K562 (cell line): Measurements from ENCODE around the gene C1orf198. TPM values are rescaled to one million over a fixed set of nuclear protein-coding genes. Genes with fewer than 3 reads are reported as not detected.

Experiments used
- ATAC-seq: fragments of 200-7000 bp; cut with Tn5 transposase; 3 replicates; pipeline ENCODE4 v1.9.1; 2020; ENCODE audit warnings: moderate library complexity
- BruUV-seq: library from RNA; stranded (reverse); fragments of 400-500 nt; replicated peaks from 2 replicates; lab custom pipeline; 2021; lab: Mats Ljungman, UMichigan
- CTCF ChIA-PET: fragments of 300-600 bp; formaldehyde crosslinking; extraction: SDS; loops from one replicate; lab custom pipeline; 2021; ENCODE audit warnings: low intra/inter-chr PET ratio; lab: Yijun Ruan, JAX
- POLR2A ChIA-PET: fragments of 300-600, 350-650 bp; sonication (Branson Sonifier 250); formaldehyde crosslinking; extraction: SDS; loops from one replicate; lab custom pipeline; 2021; ENCODE audit warnings: antibody characterized with exemption, inconsistent platforms; lab: Yijun Ruan, JAX
- DNase-seq, 4 experiments: peaks; one replicate each; pipeline versions ENCODE4 v3.0.0 to v3.0.0-alpha.2; 2011 to 2018; ENCODE audit warnings: low spot score in 3 of 4, mixed read lengths in 3 of 4; ENCODE audit errors: extremely low read depth in 1 of 4
- FAIRE-seq: peaks from 2 replicates; lab custom pipeline; 2011; peaks lifted over from hg19 to GRCh38; lab: Jason Lieb, UNC
- H2AFZ ChIP-seq: 2 replicates; pipeline ENCODE4 v1.6.0; 2011; ENCODE audit warnings: low read depth, low read length, control low read depth, inconsistent platforms
- H3K27ac ChIP-seq: fragments of 200-600 bp; 3 replicates; pipeline ENCODE4 v1.8.0; 2011; ENCODE audit warnings: low read depth, mild to moderate bottlenecking, control low read depth, inconsistent platforms, low read length, moderate library complexity, mixed read lengths; ENCODE audit errors: extremely low read depth
- H3K27me3 ChIP-seq, 2 experiments: fragments of 300-600 bp in 1 of 2; 2 replicates in 1 of 2; 3 replicates in 1 of 2; pipeline versions ENCODE4 v1.6.0 to v1.8.0; 2011; ENCODE audit warnings: inconsistent platforms in 2 of 2, low read length in 2 of 2, mild to moderate bottlenecking in 1 of 2, mixed read lengths in 1 of 2, moderate library complexity in 1 of 2; ENCODE audit not compliant: control insufficient read depth in 2 of 2, insufficient read depth in 2 of 2
- H3K36me3 ChIP-seq: fragments of 300-600 bp; 3 replicates; pipeline ENCODE4 v1.8.0; 2011; ENCODE audit warnings: mild to moderate bottlenecking, low read length, inconsistent platforms; ENCODE audit not compliant: control insufficient read depth, insufficient read depth
- H3K4me1 ChIP-seq, 2 experiments: fragments of 200-600 bp in 1 of 2; replicated peaks in 1 of 2; 2 replicates in 1 of 2; 3 replicates in 1 of 2; pipeline versions ENCODE4 v1.5.1 to v1.8.0; 2011; ENCODE audit warnings: inconsistent platforms in 2 of 2, low read length in 2 of 2, mild to moderate bottlenecking in 1 of 2, mixed read lengths in 1 of 2, moderate library complexity in 1 of 2; ENCODE audit not compliant: control insufficient read depth in 2 of 2, insufficient read depth in 2 of 2
- H3K4me2 ChIP-seq: 2 replicates; pipeline ENCODE4 v1.6.1; 2011; ENCODE audit warnings: low read length, control low read depth, inconsistent platforms, mixed read lengths; ENCODE audit not compliant: insufficient read depth
- H3K4me3 ChIP-seq: fragments of 200-600 bp; sonication (generic), shearing (Covaris generic); 2 replicates; pipeline ENCODE4 v1.5.1; 2016; ENCODE audit warnings: control low read depth, inconsistent platforms
- H3K79me2 ChIP-seq: fragments of 200-600 bp; 3 replicates; pipeline ENCODE4 v1.8.0; 2011; ENCODE audit warnings: low read length, inconsistent platforms; ENCODE audit not compliant: control insufficient read depth, insufficient read depth
- H3K9ac ChIP-seq, 2 experiments: 2 replicates each; pipeline versions ENCODE4 v1.6.0 to v1.6.1; 2011; ENCODE audit warnings: low read depth in 2 of 2, low read length in 2 of 2, control low read depth in 1 of 2, inconsistent platforms in 1 of 2, mild to moderate bottlenecking in 1 of 2, mixed read lengths in 1 of 2; ENCODE audit not compliant: insufficient read depth in 1 of 2
- H3K9me1 ChIP-seq: one replicate; pipeline ENCODE4 v1.6.0; 2011; ENCODE audit warnings: inconsistent platforms, mild to moderate bottlenecking, low read length, moderate library complexity; ENCODE audit not compliant: control insufficient read depth, insufficient read depth
- H3K9me3 ChIP-seq: replicated peaks from 2 replicates; pipeline ENCODE4 v1.5.1; 2011; ENCODE audit warnings: low read depth, low read length, inconsistent platforms; ENCODE audit not compliant: control insufficient read depth, insufficient read depth
- H4K20me1 ChIP-seq: replicated peaks from 2 replicates; pipeline ENCODE4 v1.6.1; 2011; ENCODE audit warnings: low read length, inconsistent platforms, mixed read lengths; ENCODE audit not compliant: control insufficient read depth, insufficient read depth
- CBFB ChIP-seq: sonication (generic); formaldehyde crosslinking; IDR thresholded peaks from 2 replicates; pipeline ENCODE4 v1.4.0; 2020; ENCODE audit warnings: mild to moderate bottlenecking, missing genetic modification reagents
- WGBS: fragments of 100-300 bp; shearing (Covaris generic); methylation state at CpG from one replicate; pipeline ENCODE4 v1.1.6; 2016; ENCODE audit warnings: low coverage, mixed read lengths; ENCODE audit not compliant: insufficient coverage; ENCODE audit errors: missing lambda C conversion rate; 5-methylcytosine and 5-hydroxymethylcytosine counted together
- in situ Hi-C: fragments of 300-500 bp; cut with MboI; formaldehyde crosslinking; loops from 4 replicates; pipeline ENCODE4 v1.15.0; 2018; ENCODE audit warnings: inconsistent platforms, mixed read lengths
- intact Hi-C: fragments of 100-400 bp; cut with micrococcal nuclease; formaldehyde crosslinking; loops from 2 replicates; pipeline ENCODE4 v1.14.2; 2022
- polyA plus RNA-seq, 8 experiments: library from polyadenylated mRNA; depleted of rRNA in 4 of 8; stranded (reverse) in 5 of 8; unstranded in 3 of 8; fragments of >200 nt; fragmentation: Nextera tagmentation in 2 of 8; fragmentation: Illumina TruSeq in 1 of 8; extraction: Ambion mirVana in 2 of 8; extraction: Trizol in 1 of 8; gene quantifications; 2 replicates each; pipeline versions ENCODE4 v1.2.1 to v1.2.3, GENCODE V29; 2011 to 2014; ENCODE audit warnings: inconsistent platforms in 1 of 8, missing spikeins in 1 of 8
- total RNA-seq, 7 experiments: library from RNA; depleted of rRNA in 6 of 7; stranded (reverse); fragments of >200 nt in 6 of 7; fragmentation: Illumina TruSeq in 2 of 7; extraction: Trizol in 2 of 7; gene quantifications; 2 replicates each; pipeline versions ENCODE4 v1.2.1 to v1.2.3, GENCODE V29; 2011 to 2021; ENCODE audit warnings: low replicate concordance in 1 of 7
- TF ChIP-seq, protein P1 (sequence below): fragments of 250-450 bp; sonication (Bioruptor Pico); IDR thresholded peaks from 2 replicates; pipeline ENCODE4 v1.9.0; 2021; ENCODE audit warnings: mild to moderate bottlenecking, inconsistent platforms

C1orf198 gene
- total and polyA plus RNA-seq, 9 of the 15 experiments (the other 6 are each of a cell fraction or from before 2014, with no cell fraction given): 2.0 to 15.1 (median 10.4) TPM

DNA sequence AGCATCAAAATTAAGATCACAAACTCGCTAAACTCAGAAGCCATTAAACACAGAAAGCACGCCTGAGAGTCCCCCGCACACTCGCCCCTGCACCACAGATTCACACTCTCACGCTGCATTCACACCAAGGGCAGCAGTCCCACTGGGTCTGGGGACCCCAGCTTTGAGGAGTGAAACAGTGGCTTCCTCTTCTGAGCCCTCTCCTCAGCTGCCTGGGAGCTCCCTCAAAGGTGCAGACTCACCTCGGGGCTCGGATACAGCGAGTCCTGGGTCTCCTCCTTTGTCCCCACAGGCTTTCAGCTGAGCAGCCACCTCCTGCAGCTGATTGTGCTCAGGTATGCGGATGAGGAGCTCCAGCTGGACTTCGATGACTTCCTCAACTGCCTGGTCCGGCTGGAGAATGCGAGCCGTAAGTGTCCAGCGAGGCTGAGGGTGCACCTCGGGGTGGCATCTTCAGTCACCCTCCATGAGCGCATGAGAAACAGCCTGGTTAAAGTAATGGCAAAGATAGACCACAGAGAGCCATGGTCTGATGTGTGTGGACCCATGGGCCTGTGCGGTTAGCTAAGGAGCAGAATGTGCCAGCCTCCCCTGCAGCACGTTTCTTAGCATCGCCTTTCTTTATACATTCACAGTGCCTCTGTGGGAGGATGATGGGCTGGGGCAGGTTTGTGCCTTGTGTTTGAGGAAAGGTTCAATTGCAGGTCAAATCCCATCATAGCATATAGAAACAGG is 73.3 kb downstream of the C1orf198 start:
- in situ Hi-C loops (no loop called here), intact Hi-C loops (loop anchor here (5.0 to 10.0 kb wide), 4 partner anchors 163 to 807 kb away; partner anchors contain the start of genes ARV1 and TTC13)
- ChIA-PET CTCF (no interaction called here), POLR2A (no interaction called here)
- BruUV-seq: no TSS peak
- no peaks in the 10 kb centered on the region for H3K79me2 ChIP-seq
- TF ChIP-seq CBFB: 0 out of 2 replicates have a peak, but pooled peaks have one; percentile 22
- TF ChIP-seq, protein P1, sequence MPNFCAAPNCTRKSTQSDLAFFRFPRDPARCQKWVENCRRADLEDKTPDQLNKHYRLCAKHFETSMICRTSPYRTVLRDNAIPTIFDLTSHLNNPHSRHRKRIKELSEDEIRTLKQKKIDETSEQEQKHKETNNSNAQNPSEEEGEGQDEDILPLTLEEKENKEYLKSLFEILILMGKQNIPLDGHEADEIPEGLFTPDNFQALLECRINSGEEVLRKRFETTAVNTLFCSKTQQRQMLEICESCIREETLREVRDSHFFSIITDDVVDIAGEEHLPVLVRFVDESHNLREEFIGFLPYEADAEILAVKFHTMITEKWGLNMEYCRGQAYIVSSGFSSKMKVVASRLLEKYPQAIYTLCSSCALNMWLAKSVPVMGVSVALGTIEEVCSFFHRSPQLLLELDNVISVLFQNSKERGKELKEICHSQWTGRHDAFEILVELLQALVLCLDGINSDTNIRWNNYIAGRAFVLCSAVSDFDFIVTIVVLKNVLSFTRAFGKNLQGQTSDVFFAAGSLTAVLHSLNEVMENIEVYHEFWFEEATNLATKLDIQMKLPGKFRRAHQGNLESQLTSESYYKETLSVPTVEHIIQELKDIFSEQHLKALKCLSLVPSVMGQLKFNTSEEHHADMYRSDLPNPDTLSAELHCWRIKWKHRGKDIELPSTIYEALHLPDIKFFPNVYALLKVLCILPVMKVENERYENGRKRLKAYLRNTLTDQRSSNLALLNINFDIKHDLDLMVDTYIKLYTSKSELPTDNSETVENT (CRISPR knock-in tag): no peak
- H4K20me1 ChIP-seq: no peaks in the 10 kb centered on the region; the same call in 1 of the 2 replicates
- H3K27ac ChIP-seq: no peak overlapping the region
- H3K9ac ChIP-seq: no peak overlapping the region
- no peaks in the 10 kb centered on the region for H3K9me3 ChIP-seq
- 2% methylated on average over 19 of the region's 19 CpGs for WGBS
- FAIRE-seq (no peak), ATAC-seq (no peak), DNase-seq (no peak)
- H3K4me1 ChIP-seq: no peaks in the 10 kb centered on the region
- no peaks in the 10 kb centered on the region for H3K36me3 ChIP-seq
- no peaks in the 10 kb centered on the region for H3K9me1 ChIP-seq
- no peak overlapping the region for H3K4me2 ChIP-seq
- no peak overlapping the region for H3K4me3 ChIP-seq
- H2AFZ ChIP-seq: no peak overlapping the region
- peaks cover 37 to 57% of the 10 kb centered on the region in 2 experiments for H3K27me3 ChIP-seq
